HG03565 (cell line): ENCODE measurements around the gene PCYT2.

Experiments used
- ATAC-seq: cut with Tn5 transposase; IDR thresholded peaks from one replicate; pipeline ENCODE4 v1.9.1; 2021; ENCODE audit warnings: mild to moderate bottlenecking, moderate library complexity; ENCODE audit not compliant: unreplicated experiment

The PCYT2 gene

DNA sequence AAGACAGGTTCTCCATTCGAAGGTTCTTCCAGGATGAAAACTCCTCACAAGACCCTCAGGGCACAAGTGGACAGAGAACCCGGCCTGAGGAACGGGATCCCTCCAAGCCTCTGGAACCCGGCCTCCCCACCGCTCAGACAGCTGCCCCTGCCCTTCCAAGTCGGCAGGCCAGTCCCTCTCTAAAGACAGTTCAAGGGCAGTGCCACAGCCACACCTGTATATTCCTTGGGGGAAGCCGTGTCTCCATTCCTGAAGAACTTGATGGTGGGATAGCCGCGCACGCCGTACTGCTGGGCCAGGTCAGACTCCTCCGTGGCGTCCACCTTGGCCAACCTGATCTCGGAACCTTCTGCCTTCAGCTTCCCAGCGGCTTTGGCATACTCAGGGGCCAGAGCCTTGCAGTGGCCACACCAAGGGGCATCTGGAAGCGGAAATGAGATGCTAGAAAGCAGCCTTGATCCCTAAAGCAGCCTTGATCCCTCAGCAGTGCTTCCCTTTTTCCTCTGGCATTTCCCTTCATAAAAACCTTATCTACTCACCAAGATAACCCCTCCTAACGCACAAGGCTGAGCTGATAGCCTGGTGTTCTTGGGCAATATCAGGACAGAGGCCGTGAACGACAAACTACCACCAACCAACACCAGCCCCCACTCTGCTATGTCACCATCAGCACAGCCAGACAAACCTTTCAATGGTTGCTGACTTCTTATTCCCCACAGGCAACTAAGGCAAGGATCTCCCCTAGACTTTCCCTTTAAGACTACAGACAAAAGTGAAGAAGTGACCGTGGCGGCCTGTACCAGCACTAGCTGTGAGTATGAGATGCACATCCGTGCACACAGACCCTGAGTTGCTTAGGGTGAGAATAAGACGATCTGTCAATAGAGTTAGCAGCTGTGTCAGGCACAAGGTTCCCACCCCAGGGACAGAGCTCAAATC lies 52.0 kb downstream of the PCYT2 start:
- no peak for ATAC-seq

DNA sequence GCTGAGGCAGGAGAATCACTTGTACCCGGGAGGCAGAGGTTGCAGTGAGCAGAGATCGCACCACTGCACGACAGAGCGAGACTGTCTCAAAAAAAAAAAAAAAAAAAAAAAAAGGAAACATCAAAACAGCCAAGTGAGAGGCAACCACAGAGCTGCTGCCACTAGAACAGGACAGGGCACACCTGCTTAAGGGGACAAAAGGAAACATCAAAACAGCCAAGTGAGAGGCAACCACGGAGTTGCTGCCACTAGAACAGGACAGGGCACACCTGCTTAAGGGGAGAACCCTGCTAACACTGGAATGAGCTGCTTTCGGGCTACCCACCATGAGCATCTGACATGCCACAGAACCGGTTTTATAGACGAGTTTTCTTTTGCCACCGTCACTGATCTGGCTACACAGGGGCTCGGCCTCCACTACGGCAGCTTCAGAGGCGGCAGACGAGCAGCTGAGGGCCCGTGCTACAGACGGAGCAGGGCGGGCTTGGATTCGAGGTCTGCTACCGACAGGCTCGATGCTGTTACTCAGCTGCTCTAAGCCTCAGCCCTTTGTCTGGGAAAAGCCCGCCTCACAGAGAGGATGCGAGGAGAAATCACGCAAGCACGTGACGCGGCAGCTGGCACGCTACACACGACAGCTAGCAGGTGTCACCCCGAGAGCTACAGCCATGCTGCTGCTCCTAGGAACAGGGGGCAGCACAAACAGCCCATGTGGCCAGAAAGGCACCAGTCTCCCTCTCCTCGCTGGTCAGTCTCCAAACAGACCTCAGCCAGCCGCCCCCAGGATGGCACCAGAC lies 52.8 kb downstream of the PCYT2 start:
- no peak for ATAC-seq

DNA sequence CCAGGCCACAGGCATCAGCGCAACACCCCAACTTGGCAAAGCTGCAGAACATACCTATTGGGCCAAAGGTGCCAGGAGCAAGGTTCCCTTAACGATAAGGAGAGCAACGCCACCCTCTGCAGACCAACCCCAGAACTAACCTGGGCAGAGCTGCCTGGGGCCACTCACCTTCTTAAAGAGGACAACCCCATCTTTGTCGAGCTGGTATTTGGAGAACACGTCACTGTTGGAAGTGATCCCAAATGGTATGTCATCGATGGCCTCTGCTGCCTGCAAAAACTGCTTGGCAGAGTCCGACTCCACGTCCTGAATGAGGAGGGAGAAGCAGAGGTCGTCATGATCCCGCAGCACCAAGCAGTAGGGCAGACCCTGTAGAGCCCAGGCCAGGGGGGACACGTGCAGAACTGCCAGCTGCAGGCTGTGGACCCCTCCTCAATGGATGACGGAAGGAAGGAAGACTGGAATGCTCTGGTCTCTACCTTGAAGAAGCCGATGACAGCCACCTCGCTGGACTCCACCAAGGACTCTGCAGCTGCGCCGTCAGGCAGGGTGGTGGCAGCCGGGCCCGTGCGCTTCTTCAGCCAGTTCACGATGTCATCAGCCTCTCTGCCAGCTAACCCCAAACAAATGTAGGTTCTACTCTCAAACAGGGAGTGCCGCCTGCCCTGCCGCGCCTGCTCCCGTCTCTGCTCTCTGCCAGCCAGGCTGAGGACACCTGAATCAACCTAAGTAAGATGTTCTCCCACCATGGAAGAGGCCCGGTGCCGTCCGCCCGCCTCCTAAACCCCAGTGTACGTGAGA lies 56.0 kb downstream of the PCYT2 start:
- no peak for ATAC-seq

DNA sequence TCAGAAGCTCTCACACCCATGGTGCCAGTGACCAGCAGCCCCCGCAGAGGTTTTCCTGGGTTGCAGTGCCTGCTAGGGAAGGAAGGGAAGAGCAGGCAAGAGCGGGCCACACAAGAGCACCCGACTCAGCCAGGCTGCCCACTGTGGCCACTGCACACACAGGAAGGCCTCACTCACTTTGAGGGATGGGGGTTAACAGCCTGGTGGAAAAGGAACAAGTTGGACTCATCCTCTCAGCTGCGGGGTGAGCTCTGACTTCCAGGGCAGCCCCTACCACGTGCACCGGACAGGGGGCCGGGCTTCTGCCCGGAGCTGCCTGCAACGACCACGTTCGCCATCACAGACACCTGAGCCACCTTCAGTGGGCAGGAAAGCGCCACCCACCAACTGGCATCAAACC lies 59.0 kb downstream of the PCYT2 start:
- ATAC-seq, result no peak

DNA sequence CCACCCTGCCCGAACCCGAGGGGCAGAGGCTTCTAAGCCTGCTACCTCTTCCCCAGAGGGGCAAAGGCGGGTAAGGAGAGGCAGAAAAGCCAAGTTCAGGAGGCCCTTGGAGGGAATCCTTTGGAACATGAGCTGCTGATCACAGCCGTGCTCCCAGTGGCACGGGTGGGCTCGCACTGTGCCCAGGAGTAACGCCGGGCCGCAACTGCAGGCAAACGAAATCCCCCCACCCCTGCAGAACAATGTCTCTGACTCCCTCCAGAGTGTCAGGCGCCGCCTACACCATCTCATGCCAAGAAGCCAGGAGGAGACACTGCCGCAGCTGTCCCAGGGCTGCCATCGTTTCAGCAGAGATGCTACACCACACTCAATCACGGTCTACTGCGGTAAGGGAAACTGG lies 59.8 kb downstream of the PCYT2 start:
- ATAC-seq, result no peak
